Keratinocyte (primary cell): Measurements from ENCODE around the gene PICALM. TPM values are rescaled to one million over a fixed set of nuclear protein-coding genes. Genes with fewer than 3 reads are reported as not detected.

Experiments
- DNase-seq: peaks from one replicate; pipeline ENCODE4 v3.0.0-alpha.2; 2011; ENCODE audit warnings: low read depth, missing footprints, low spot score
- FAIRE-seq: peaks from 2 replicates; lab custom pipeline; 2011; peaks lifted over from hg19 to GRCh38; lab: Jason Lieb, UNC
- H2AFZ ChIP-seq: 2 replicates; pipeline ENCODE4 v1.6.0; 2012; ENCODE audit warnings: low read length, control low read depth, inconsistent platforms; ENCODE audit not compliant: control insufficient read depth
- H3K27ac ChIP-seq: 2 replicates; pipeline ENCODE4 v1.5.1; 2011; ENCODE audit warnings: low read length; ENCODE audit not compliant: control insufficient read depth, insufficient read depth
- H3K27me3 ChIP-seq: 3 replicates; pipeline ENCODE4 v1.6.0; 2011; ENCODE audit warnings: low read length; ENCODE audit not compliant: control insufficient read depth, insufficient read depth; ENCODE audit errors: extremely low read depth
- H3K36me3 ChIP-seq, 2 experiments: 2 replicates in 1 of 2; 3 replicates in 1 of 2; pipeline ENCODE4 v1.5.1; 2011; ENCODE audit warnings: low read length in 2 of 2, mild to moderate bottlenecking in 1 of 2; ENCODE audit not compliant: control insufficient read depth in 2 of 2, insufficient read depth in 2 of 2; ENCODE audit errors: extremely low read depth in 1 of 2
- H3K4me1 ChIP-seq: 3 replicates; pipeline ENCODE4 v1.5.1; 2011; ENCODE audit warnings: low read length; ENCODE audit not compliant: control insufficient read depth, insufficient read depth; ENCODE audit errors: extremely low read depth
- H3K4me2 ChIP-seq: 3 replicates; pipeline ENCODE4 v1.6.0; 2011; ENCODE audit warnings: low read depth, low read length; ENCODE audit not compliant: control insufficient read depth, insufficient read depth; ENCODE audit errors: extremely low read depth
- H3K4me3 ChIP-seq, 3 experiments: fragments of 200-600 bp in 1 of 3; sonication (generic) in 1 of 3; 2 replicates in 2 of 3; 3 replicates in 1 of 3; pipeline ENCODE4 v1.5.1; 2011 to 2016; ENCODE audit warnings: low read length in 3 of 3, mild to moderate bottlenecking in 3 of 3, control low read depth in 2 of 3, inconsistent platforms in 1 of 3, low read depth in 1 of 3, mixed read lengths in 1 of 3, mixed run types in 1 of 3, moderate library complexity in 1 of 3; ENCODE audit not compliant: control insufficient read depth in 2 of 3, insufficient read depth in 2 of 3; ENCODE audit errors: extremely low read depth in 1 of 3
- H3K79me2 ChIP-seq: 2 replicates; pipeline ENCODE4 v1.6.0; 2012; ENCODE audit warnings: low read length; ENCODE audit not compliant: control insufficient read depth, insufficient read depth
- H3K9ac ChIP-seq: 3 replicates; pipeline ENCODE4 v1.6.0; 2011; ENCODE audit warnings: low read length; ENCODE audit not compliant: control insufficient read depth, insufficient read depth; ENCODE audit errors: extremely low read depth
- H3K9me1 ChIP-seq: 3 replicates; pipeline ENCODE4 v1.6.0; 2011; ENCODE audit warnings: low read length; ENCODE audit not compliant: control insufficient read depth, insufficient read depth; ENCODE audit errors: extremely low read depth
- H3K9me3 ChIP-seq: 2 replicates; pipeline ENCODE4 v1.5.1; 2012; ENCODE audit warnings: low read depth, low read length; ENCODE audit not compliant: control insufficient read depth
- H4K20me1 ChIP-seq: 3 replicates; pipeline ENCODE4 v1.6.0; 2011; ENCODE audit warnings: low read length; ENCODE audit not compliant: control insufficient read depth, insufficient read depth; ENCODE audit errors: extremely low read depth
- CTCF ChIP-seq, 3 experiments: IDR thresholded peaks in 1 of 3; conservative IDR thresholded peaks in 1 of 3; optimal IDR thresholded peaks in 1 of 3; 2 replicates in 2 of 3; 3 replicates in 1 of 3; pipeline versions ENCODE3 to v1.5.1; 2011; ENCODE audit warnings: low read length in 3 of 3, mild to moderate bottlenecking in 3 of 3, moderate library complexity in 2 of 3, control low read depth in 1 of 3, inconsistent platforms in 1 of 3; ENCODE audit not compliant: insufficient read depth in 2 of 3; ENCODE audit errors: extremely low read depth in 1 of 3
- EZH2 ChIP-seq: IDR thresholded peaks from one replicate; pipeline ENCODE4 v1.6.1; 2012; ENCODE audit warnings: inconsistent platforms, mild to moderate bottlenecking, low read length, moderate library complexity
- dilution Hi-C: fragments of 300-500 bp; cut with MboI; formaldehyde crosslinking; loops from one replicate; pipeline ENCODE4 v1.7.0; 2020; ENCODE audit warnings: low sequenced_read_pairs; ENCODE audit not compliant: extremely low pct_ligation_motif_present
- polyA plus RNA-seq, 5 experiments: library from polyadenylated mRNA; depleted of rRNA in 3 of 5; stranded (reverse) in 3 of 5; stranded (forward) in 1 of 5; unstranded in 1 of 5; fragments of >200 nt; gene quantifications; 1 replicate in 1 of 5; 2 replicates in 3 of 5; 3 replicates in 1 of 5; pipeline versions ENCODE4 v1.2.1 to v1.2.3, GENCODE V29; 2011 to 2012; ENCODE audit warnings: missing spikeins in 2 of 5, low read depth in 1 of 5, low replicate concordance in 1 of 5

The PICALM gene
- polyA plus RNA-seq, 1 donor (not counting 4 experiments of a cell fraction or from before 2014, with no cell fraction given), result 293 TPM

DNA sequence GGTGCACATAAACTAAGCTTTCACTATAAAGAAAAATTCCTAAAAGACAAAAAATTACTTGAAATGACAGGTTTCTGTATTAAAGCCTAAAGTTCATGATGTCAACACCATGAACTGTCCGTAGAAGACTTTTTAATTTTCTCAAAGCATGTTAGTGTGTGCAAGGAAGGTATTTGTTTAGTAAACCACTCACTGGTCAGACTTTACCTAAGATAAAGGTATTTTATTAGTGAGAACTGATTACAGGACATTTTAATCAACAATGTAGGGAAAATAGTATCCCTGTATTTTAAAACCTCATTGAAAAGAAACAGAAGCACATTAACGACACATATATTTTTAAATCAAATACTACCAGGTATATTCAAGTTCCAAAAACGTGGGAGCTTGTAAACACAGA is 2.9 kb downstream of the PICALM start:
- FAIRE-seq (no peak), DNase-seq (no peak)
- Histone ChIP-seq H3K4me3 (peak overlapping the region; percentile 87 to 98 (median 89)), H3K9ac (peak overlapping the region; percentile 99), H3K9me1 (no peaks in the 10 kb centered on the region), H3K79me2 (peaks cover 78% of the 10 kb centered on the region), H2AFZ (no peak overlapping the region), H3K9me3 (no peaks in the 10 kb centered on the region), H3K4me1 (peaks cover 31% of the 10 kb centered on the region), H3K36me3 (no peaks in the 10 kb centered on the region), H4K20me1 (peaks cover 16% of the 10 kb centered on the region), H3K27ac (peak overlapping the region; percentile 99), H3K4me2 (peak overlapping the region; percentile 86), H3K27me3 (no peaks in the 10 kb centered on the region)
- no peak for TF ChIP-seq CTCF (optimal IDR thresholded peaks at IDR 0.05 in 1 of 3, IDR thresholded peaks at IDR 0.05 in 1 of 3, conservative IDR thresholded peaks at IDR 0.05 in 1 of 3; ENCODE audit: extremely low read depth in 1 of 3, insufficient read depth in 2 of 3, low read length in 3 of 3)
- no peak for TF ChIP-seq EZH2
- dilution Hi-C loops, result no loop called here

DNA sequence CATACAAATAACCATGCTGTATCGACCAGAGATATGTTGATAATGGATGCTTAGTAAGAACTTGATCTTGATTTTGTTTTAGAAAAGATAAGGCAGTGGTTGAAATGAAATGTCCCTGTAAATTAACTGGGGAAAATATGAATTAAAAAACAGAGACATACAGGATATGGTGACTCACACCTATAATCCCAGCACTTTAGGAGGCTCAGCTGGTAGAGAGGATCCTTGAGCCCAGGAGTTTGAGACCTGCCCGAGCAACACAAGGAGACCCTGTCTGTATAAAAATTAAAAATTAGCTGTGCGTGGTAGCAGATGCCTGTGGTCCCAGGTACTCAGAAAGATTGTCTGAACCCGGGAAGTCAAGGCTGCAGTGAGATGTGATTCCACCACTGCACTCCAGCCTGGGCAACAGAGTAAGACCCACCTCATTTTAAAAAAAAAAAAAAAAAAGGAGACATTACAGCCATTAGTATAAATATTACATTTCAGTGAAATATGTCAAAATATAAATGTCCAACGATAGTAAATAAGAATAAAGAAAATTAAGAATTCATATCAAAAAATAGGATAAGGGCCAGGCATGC is 4.6 kb downstream of the PICALM start:
- FAIRE-seq (no peak), DNase-seq (no peak)
- H3K4me3 ChIP-seq, result peak overlapping the region; percentile 35 to 98 (median 54)
- H3K36me3 ChIP-seq, result no peaks in the 10 kb centered on the region
- peak overlapping the region; percentile 99 for H3K27ac ChIP-seq
- no peak overlapping the region for H2AFZ ChIP-seq
- dilution Hi-C loops, result no loop called here
- peak overlapping the region; percentile 45 for H3K9ac ChIP-seq
- peaks cover 30% of the 10 kb centered on the region for H4K20me1 ChIP-seq
- no peaks in the 10 kb centered on the region for H3K27me3 ChIP-seq
- H3K4me2 ChIP-seq, result peak overlapping the region; percentile 86
- peaks cover 20% of the 10 kb centered on the region for H3K4me1 ChIP-seq
- peaks cover 2% of the 10 kb centered on the region for H3K9me1 ChIP-seq
- TF ChIP-seq EZH2 (no peak), CTCF (optimal IDR thresholded peaks at IDR 0.05 in 1 of 3, IDR thresholded peaks at IDR 0.05 in 1 of 3, conservative IDR thresholded peaks at IDR 0.05 in 1 of 3; ENCODE audit: extremely low read depth in 1 of 3, insufficient read depth in 2 of 3, low read length in 3 of 3) (no peak)
- peaks cover 95% of the 10 kb centered on the region for H3K79me2 ChIP-seq
- H3K9me3 ChIP-seq, result no peaks in the 10 kb centered on the region
